Measurements from ENCODE around the gene KNTC1.
"Not testable (repeated sequence)": the region's sequence is repeated elsewhere in the genome, so short reads cannot be mapped to it uniquely, and the experiment has no call there.

The KNTC1 gene

GRCh38 chr12:122569288-122569687 lies 42.2 kb downstream of the KNTC1 start:
- Mint-ChIP-seq H3K27me3 (ENCODE audit: low read depth) (no peaks in the 10 kb centered on the region), H3K4me3 (no peak overlapping the region), H3K36me3 (ENCODE audit: low read depth) (peaks cover 20% of the 10 kb centered on the region), H3K27ac (no peak overlapping the region), H3K9me3 (no peaks in the 10 kb centered on the region), H3K4me1 (no peaks in the 10 kb centered on the region)
- TF ChIP-seq, protein P1, sequence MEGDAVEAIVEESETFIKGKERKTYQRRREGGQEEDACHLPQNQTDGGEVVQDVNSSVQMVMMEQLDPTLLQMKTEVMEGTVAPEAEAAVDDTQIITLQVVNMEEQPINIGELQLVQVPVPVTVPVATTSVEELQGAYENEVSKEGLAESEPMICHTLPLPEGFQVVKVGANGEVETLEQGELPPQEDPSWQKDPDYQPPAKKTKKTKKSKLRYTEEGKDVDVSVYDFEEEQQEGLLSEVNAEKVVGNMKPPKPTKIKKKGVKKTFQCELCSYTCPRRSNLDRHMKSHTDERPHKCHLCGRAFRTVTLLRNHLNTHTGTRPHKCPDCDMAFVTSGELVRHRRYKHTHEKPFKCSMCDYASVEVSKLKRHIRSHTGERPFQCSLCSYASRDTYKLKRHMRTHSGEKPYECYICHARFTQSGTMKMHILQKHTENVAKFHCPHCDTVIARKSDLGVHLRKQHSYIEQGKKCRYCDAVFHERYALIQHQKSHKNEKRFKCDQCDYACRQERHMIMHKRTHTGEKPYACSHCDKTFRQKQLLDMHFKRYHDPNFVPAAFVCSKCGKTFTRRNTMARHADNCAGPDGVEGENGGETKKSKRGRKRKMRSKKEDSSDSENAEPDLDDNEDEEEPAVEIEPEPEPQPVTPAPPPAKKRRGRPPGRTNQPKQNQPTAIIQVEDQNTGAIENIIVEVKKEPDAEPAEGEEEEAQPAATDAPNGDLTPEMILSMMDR (IDR thresholded peaks at IDR 0.05; ENCODE audit: unreplicated experiment in 3 of 3): no peak

DNA sequence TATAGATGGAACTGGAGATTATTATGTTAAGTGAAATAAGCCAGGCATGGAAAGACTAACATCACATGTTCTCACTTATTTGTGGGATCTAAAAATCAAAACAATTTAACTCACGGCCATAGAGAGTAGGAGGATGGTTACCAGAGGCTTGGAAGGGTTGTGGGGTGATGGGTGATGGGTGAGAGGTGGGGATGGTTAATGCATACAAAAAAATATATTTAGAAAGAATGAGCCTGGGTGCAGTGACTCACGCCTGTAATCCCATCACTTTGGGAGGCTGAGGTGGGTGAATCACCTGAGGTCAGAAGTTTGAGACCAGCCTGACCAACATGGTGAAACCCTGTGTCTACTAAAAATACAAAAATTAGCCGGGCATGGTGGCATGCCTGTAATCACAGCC lies 43.0 kb downstream of the KNTC1 start:
- not testable (repeated sequence) for H3K27me3 Mint-ChIP-seq (ENCODE audit: low read depth); H3K27ac Mint-ChIP-seq; H3K9me3 Mint-ChIP-seq; H3K4me1 Mint-ChIP-seq; H3K4me3 Mint-ChIP-seq
- H3K36me3 Mint-ChIP-seq (ENCODE audit: low read depth): peaks cover 25% of the 10 kb centered on the region

DNA sequence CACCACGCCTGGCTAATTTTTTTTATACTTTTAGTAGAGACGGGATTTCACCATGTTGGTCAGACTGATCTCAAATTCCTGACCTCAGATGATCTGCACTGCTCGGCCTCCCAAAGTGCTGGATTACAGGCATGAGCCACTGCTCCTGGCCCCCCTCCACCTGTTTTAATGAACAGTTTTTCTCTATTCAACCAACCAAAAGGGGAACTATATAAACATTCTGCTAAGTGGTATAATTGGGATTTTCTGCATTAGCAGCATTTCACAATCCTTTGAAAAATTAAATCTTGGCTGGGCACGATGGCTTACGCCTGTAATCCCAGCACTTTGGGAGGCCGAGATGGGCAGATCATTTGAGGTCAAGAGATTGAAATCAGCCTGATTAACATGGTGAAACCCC lies 44.8 kb downstream of the KNTC1 start:
- Mint-ChIP-seq H3K9me3 (no peaks in the 10 kb centered on the region), H3K4me1 (no peaks in the 10 kb centered on the region), H3K27ac (no peak overlapping the region), H3K4me3 (no peak overlapping the region), H3K36me3 (ENCODE audit: low read depth) (peaks cover 41% of the 10 kb centered on the region), H3K27me3 (ENCODE audit: low read depth) (no peaks in the 10 kb centered on the region)
- TF ChIP-seq, protein P1 (IDR thresholded peaks at IDR 0.05; ENCODE audit: unreplicated experiment in 3 of 3): no peak

DNA sequence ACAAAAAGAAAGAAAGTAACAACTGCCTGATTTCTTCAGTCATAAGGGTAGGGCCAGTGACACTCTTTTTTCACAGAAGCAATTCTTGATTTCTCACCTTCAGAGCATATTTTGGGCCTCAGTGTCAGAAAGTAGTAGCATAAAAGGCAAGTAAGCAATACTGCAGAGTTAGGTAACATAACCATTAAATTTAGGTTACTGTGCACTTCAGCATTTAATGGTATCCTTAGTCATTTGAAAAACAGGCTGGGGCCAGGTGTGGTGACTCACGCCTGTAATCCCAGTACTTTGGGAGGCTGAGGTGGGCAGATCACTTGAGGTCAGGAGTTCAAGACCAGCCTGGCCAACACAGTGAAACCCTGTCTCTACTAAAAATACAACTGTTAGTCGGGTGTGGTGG lies 56.2 kb downstream of the KNTC1 start:
- H3K27ac Mint-ChIP-seq; H3K27me3 Mint-ChIP-seq (ENCODE audit: low read depth); H3K9me3 Mint-ChIP-seq; H3K4me1 Mint-ChIP-seq; H3K4me3 Mint-ChIP-seq: not testable (repeated sequence)
- H3K36me3 Mint-ChIP-seq (ENCODE audit: low read depth): peaks cover 44% of the 10 kb centered on the region

GRCh38 chr12:122584177-122584863 lies 57.3 kb downstream of the KNTC1 start:
- Mint-ChIP-seq H3K27me3 (ENCODE audit: low read depth) (no peaks in the 10 kb centered on the region), H3K9me3 (no peaks in the 10 kb centered on the region), H3K27ac (no peak overlapping the region), H3K36me3 (ENCODE audit: low read depth) (peaks cover 41% of the 10 kb centered on the region), H3K4me3 (no peak overlapping the region), H3K4me1 (no peaks in the 10 kb centered on the region)
- TF ChIP-seq, protein P1 (IDR thresholded peaks at IDR 0.05; ENCODE audit: unreplicated experiment in 3 of 3): no peak

GRCh38 chr12:122590990-122591389 lies 63.9 kb downstream of the KNTC1 start:
- Mint-ChIP-seq H3K27ac (no peak overlapping the region), H3K9me3 (no peaks in the 10 kb centered on the region), H3K4me1 (no peaks in the 10 kb centered on the region), H3K4me3 (no peak overlapping the region), H3K36me3 (ENCODE audit: low read depth) (peaks cover 34% of the 10 kb centered on the region), H3K27me3 (ENCODE audit: low read depth) (no peaks in the 10 kb centered on the region)
- TF ChIP-seq, protein P1 (IDR thresholded peaks at IDR 0.05; ENCODE audit: unreplicated experiment in 3 of 3): no peak

DNA sequence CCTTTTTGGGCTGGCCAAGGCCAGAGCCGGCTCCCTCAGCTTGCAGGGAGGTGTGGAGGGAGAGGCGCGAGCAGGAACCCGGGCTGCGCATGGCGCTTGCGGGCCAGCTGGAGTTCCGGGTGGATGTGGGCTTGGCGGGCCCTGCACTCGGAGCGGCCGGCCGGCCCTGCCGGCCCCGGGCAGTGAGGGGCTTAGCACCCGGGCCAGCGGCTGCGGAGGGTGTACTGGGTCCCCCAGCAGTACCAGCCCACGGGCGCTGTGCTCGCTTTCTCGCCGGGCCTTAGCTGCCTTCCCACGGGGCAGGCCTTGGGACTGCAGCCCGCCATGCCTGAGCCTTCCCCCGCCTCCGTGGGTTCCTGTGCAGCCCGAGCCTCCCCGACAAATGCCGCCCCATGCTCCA lies 64.9 kb downstream of the KNTC1 start:
- not testable (repeated sequence) for H3K9me3 Mint-ChIP-seq, H3K4me1 Mint-ChIP-seq

DNA sequence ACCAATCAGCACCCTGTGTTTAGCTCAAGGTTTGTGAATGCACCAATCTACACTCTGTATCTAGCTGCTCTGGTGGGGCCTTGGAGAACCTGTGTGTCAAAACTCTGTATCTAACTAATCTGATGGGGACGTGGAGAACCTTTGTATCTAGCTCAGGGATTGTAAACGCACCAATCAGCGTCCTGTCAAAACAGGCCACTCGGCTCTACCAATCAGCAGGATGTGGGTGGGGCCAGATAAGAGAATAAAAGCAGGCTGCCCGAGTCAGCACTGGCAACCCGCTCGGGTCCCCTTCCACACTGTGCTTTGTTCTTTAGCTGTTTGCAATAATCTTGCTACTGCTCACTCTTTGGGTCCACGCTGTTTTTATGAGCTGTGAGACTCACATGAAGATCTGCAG lies 65.5 kb downstream of the KNTC1 start:
- not testable (repeated sequence) for H3K4me3 Mint-ChIP-seq; H3K27me3 Mint-ChIP-seq (ENCODE audit: low read depth); H3K4me1 Mint-ChIP-seq; H3K27ac Mint-ChIP-seq; H3K9me3 Mint-ChIP-seq
- H3K36me3 Mint-ChIP-seq (ENCODE audit: low read depth): peaks cover 34% of the 10 kb centered on the region

More for the DNA sequence above, 64.9 kb downstream of the KNTC1 start:
- H3K27me3 Mint-ChIP-seq (ENCODE audit: low read depth); H3K4me3 Mint-ChIP-seq; H3K27ac Mint-ChIP-seq: not testable (repeated sequence)
- H3K36me3 Mint-ChIP-seq (ENCODE audit: low read depth): peaks cover 34% of the 10 kb centered on the region

Data from nephron (organoid).